RCC 7860 (cell line): Measurements from ENCODE around the gene LZTR1.
"Not testable (repeated sequence)": the region's sequence is repeated elsewhere in the genome, so short reads cannot be mapped to it uniquely, and the experiment has no call there.

Experiments used
- DNase-seq: peaks from one replicate; pipeline ENCODE4 v3.0.0-alpha.2; 2015; ENCODE audit warnings: low spot score
- FAIRE-seq: peaks from 2 replicates; lab custom pipeline; 2012; peaks lifted over from hg19 to GRCh38; lab: Jason Lieb, UNC

Gene LZTR1

DNA sequence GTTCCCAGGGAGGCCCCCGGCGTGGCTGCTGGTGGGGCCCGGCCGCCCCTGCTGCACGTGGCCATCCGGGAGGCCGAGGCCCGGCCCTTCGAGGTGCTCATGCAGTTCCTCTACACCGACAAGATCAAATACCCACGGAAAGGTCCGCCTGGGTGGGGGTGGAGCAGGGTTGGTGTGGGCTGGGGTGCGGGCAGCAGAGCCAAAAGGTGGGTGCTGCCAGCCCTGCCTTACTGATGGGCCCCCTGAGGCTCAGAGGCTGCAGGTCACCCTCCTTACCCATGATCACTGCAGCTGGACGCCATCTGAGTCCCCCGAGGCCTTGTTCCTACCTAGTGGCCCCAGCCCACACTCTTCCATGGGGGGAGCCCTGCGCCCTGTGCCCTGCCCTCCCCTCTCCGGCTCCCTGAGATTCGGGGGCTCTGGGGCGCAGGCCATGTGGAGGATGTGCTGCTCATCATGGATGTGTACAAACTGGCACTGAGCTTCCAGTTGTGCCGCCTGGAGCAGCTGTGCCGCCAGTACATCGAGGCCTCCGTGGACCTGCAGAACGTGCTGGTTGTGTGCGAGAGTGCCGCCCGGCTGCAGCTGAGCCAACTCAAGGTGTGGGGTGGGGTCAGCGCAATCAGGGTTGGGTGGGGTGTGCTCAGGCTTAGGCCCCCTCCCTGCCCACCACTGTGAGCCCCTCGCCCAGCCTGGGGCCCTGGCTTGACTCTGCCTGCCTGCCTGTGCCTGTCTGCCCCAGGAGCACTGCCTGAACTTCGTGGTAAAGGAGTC lies 12.2 kb downstream of the LZTR1 start:
- FAIRE-seq (no peak), DNase-seq (no peak)

DNA sequence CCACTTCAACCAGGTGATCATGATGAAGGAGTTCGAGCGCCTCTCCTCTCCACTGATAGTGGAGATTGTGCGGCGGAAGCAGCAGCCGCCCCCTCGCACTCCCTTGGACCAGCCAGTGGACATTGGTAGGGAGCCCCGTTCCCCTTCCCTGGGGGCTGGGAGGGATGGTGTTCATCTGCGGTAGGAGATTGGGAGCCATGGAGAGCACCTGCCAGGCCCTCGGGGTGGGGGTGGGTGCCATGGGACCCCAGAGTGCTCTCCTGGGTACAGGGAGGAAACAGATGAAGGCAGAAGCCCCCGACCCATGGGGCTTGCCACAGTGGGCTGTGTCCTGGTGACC lies 12.8 kb downstream of the LZTR1 start:
- FAIRE-seq (no peak), DNase-seq (no peak)

DNA sequence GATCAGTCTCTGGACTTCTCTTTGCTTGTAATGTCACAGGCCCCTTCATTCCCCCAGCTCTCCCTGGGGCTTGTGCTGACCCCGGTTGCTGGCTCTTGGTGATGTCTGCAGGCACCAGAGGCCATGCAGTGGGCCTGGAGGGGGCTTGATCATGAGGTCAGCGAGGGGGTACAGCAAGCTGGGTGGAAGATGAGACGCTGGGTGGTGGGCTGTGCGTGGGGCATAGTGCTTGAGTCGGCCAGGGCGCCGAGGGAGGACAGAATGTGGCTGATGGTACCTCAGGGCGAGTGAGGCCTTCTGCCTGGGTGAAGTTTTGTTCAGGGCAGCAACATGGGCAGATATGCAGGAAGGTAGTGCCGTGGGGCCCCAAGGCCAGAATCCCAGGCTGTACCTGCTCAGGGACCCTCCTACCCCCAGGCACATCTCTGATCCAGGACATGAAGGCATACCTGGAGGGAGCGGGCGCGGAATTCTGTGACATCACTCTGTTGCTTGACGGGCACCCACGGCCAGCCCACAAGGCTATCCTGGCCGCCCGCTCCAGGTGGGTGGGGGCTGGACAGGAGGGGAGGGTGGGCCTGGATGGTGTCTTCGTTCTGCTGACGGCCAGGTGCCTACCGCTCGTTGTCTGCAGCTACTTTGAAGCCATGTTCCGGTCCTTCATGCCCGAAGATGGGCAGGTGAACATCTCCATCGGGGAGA lies 13.4 kb downstream of the LZTR1 start:
- no peak for FAIRE-seq
- DNase-seq = no peak

DNA sequence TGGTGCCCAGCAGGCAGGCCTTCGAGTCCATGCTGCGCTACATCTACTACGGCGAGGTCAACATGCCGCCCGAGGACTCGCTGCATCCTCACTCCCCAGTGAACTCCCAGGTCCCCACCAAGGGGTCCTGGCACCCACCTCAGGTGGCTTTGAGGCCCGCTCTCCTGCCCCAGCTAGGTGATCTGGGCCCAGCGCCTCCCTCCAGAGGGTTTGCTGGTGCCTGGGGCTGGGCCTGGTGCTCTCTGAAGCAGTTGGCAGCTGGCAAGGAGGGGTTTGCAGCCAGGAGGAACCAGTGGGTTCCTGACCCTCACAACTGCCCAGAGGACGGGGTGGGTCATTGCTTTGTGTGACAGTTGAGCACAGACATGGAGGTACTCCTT lies 13.9 kb downstream of the LZTR1 start:
- no peak for DNase-seq
- FAIRE-seq = no peak

DNA sequence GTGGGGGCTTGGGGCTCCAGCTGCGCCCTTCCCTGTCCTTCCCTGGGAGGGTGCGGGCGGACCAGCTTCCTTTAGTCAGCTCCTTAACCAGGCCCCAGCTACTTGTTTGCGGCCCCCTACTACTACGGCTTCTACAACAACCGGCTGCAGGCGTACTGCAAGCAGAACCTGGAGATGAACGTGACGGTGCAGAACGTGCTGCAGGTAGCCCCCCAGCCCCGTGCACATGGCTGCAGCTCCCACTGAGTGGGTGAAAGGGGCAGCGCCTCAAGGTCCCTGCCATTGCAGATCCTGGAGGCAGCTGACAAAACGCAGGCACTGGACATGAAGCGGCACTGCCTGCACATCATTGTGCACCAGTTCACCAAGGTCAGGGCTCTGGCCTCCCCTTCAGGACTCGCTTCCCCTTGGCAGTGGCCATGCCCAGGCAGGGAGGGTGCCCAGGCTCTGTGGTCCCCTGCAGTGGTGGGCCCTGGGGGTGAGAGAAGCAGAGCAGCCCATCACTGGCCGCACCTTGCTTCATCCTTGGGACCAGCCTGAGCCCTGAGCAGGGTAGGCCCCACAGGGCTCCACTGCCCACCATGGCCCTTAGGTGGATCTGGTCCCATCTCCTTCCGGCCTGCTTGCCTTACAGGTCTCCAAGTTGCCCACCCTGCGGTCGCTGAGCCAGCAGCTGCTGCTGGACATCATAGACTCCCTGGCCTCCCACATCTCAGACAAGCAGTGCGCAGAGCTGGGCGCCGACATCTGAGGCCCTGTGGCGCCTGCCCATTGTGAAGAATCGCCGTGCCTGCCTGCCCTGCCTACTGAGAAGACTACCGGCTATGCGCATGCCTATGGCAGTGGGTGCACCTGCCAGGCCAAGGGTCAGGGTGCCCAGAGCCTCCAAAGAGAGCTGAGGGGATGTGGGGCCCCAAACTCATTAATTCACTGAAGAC lies 14.8 kb downstream of the LZTR1 start:
- no peak for FAIRE-seq
- no peak for DNase-seq

DNA sequence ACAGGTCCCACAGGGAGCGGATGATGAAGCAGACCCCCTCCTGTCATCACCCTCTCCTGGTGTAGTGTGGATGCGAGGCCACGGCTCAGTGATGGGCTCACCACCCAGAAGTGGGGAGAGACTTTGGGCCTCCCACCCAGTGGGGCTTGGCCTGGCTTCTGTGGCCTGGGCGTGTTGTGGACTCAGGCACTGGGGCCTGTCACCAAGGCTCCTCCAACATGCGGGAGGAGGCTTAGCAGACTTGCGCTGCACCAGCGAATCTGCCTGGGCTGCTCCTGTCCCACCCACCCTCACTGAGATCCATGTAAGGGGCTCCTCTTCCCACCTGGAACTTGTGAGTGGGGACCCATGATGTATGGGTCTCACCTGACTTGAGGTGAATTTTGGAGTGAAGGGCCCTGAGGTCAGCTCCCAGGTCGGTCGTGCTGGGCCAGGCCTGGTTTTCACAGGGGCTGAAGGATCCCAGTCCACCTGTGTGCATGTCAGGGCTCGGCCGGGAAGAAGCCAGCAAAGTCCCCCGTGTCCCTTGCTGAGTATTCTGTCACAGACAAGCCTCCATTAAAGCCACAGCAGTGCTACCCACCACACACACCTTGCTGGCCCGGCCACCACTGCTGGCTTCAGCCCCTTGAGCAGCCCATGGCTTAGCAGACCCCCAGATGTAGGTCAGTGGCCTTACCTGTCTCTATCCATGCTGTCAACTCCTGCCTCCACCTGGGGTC lies 15.6 kb downstream of the LZTR1 start:
- no peak for DNase-seq
- no peak for FAIRE-seq

DNA sequence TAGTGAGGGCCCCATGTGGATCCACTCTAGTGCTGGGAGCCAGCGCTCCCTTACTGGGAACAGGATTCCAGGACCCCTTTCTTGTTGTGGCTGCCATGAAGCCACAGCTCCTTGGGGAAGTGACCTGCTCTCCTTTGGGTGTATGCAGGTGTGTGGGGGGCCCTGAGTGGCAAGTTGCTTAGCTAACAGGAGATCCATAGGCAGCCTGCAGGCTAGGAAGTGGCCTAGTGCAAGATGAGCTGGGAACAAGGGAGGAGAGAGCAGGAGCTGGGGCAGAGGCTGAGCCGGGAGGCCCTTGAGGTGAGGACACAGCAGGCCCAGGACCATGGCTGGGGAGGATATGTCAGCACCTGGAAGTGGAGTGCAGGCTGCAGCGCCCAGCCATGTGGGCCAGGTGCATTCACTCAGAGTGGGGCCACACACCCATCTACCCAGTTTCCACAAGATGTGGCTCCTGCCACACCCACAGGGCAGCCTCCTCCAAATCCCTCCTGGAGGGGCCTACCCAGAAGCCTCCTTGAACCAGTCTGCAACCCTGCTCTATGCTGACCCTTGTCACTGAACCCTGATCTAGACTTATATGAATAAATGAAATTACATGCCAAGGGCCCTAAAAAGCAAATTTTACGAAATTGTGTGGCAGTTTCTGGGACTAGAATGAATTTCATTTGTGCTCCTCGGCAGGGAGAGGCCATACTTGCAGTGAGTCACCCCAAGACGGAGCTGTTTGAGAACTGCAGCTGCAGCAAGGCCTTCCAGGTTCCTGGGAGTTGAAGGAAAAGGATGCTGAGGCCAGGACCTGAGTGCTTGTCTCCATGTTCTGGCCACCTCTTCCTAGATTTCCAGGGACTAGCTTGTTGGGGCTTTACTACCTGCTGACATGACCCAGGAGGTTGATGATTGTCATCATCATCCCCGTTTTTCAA lies 16.6 kb downstream of the LZTR1 start:
- DNase-seq (no peak), FAIRE-seq (no peak)

DNA sequence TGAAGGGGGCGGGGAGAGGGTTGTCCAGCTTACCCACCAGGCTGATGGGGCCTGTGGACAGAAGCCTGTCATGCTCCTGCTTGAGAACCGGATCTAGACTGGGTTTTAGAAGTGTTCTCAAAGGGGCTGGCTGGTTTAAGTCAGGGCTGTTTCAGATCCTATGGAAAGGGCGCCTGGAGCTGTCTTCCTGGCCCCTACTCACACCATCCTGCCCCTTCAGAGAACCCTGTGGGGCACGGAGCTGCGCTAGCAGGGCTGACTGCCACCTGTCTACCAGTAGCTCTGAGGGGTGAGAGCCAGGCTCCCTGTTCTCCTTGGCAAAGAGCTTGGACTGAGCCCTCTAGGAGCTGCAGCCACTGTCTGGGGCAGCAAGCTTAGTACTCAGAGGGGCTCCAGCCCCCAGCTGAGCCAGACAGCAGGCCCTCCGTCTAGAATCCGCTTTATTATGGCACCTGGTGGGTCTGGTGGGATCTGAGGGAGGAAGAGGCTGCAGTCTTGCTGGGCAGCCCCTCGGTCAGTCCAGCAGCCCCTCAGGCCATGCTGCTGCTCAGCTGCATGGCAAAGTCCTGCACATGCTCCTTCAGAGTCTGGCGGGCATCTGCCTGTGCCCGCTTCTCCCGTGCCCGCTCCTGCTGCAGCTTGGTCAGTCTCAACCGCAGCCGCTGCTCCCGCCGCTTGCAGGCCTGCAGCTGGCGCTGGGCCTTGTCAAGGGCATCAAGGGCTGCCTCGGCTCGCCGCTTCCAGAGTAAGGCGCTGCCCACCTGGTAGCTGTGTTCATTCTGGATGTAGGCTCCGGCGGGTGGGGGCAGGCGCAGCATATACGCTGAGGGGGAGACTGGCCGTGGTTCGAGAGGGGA lies 17.5 kb downstream of the LZTR1 start:
- DNase-seq (no peak), FAIRE-seq (no peak)

DNA sequence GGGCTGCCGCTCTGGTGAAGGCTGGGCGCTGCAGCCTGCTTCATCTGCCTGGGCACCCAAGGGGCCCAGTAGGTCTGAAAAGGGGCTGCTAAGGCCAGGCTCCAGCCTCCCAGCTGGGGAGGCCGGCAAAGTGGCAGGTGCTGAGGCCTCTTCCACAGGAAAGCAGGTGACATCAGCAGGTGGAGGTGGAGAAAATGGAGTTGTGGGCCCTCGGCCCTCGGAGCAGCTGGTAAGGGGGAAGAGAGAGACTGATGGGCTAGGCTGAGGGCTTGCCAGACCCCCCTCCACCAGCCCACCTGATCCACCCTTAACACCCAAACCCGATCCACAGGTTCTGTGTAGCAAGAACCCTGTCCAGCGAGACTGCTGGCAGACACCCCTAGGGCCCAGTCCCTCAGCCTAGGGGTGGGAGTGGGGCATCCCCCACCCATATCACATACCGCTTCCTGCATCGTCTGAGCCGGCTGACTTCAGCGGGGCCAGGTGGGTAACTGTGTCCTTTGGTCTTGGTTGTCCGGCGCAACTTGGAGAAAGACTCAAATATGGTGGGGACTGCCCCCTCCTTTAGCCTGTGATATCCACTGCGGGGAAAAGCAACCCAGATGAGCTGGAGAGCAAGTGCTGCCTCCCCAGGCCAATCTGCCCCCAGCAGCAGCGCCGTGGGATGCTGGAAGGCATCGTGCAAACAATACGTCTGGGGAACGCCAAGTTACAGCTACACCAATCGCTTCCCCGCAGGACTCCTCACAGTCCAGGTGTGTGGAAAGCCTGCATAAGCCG lies 18.3 kb downstream of the LZTR1 start:
- FAIRE-seq = no peak
- DNase-seq = no peak

DNA sequence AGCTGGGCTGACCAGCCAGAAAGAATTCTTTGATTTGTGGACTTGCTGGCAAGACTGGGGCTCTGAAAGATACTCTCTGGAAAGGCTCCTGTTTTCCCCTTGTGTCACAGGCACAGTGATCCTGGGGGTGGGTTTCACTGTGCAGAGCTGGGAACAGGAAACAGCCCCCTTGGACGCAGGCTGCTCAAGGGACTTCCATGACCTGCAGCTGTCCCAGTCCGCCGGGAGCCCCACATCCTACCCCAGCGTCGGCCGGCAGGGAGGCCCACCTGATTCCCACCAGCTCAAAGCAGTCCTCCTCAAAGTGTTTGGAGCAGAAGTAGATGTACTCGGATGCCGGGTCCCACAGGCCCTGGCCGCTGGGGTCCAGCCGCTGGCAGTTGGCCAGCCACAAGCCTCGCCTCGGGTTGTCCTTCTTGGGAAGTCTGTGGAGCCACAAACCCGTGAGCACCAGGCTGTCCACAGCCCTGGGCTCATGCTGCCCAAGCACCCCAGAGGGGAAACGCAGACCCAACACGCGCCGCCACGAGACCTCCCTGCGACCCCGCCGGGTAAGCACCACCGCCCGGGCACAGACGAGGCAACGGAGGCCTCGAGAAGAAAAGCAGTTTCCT lies 19.0 kb downstream of the LZTR1 start:
- DNase-seq = no peak
- FAIRE-seq = no peak

DNA sequence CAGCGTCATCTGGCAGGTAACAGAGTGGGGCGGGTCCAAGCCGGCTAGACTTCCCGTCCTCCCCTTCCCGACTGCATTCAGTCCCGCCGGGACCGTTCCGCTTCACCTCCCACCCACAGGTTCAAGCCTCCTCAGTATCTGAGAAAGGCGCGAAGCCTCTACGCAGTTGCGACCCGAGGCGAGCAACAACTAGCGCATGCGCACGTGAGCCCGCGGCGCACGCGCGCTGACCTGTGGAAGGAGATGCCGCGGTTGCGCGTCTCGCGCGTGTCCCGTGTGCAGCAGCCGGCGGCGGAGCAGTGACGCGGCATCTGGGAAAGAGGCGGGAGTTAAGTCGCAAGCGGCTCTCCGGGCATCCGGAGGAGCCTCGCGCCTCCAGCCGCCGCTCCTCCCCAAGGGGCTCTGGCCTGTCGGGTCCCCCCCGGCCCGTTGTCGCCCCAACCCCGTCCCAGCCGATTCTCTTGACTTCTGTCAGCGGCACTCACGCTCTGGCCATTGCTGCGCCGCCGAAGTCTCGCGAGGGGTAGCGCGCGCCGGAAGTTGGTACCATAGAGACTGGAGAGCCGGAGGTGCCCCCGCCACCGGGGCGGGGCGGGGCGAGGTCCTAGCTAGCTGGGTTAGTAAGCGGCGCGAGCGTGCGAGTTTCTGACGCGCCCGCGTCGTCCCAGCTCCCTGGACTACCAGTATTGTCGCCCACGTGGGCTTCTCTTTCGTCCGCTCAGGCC lies 19.7 kb downstream of the LZTR1 start, which contains the start of gene THAP7:
Gene THAP7, minus strand, starts transcription at position 518 of the 725 bp plus-strand sequence. Its CDS starts 207 bp downstream, at position 311.
- DNase-seq (peak; percentile 89), FAIRE-seq (peak; percentile 58)

DNA sequence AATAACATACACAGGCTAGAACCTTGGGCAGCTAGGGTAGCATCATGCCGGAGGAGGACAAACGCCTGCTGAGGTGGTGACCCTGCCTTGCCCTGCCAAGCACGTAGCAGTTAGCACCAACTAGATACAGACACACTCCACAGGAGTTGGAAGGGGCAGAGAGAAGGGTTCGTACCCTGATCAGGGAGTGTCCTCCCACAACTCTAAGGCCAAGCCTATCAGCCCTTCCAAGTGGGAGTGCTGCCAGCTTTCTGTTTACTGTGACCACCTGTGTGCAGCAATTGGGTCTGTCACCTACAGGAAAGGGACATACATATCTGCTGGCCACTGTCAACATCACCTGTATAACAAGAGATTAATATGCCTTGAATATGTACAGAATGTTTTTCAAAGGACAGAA lies 21.7 kb downstream of the LZTR1 start:
- FAIRE-seq (no peak), DNase-seq (no peak)

DNA sequence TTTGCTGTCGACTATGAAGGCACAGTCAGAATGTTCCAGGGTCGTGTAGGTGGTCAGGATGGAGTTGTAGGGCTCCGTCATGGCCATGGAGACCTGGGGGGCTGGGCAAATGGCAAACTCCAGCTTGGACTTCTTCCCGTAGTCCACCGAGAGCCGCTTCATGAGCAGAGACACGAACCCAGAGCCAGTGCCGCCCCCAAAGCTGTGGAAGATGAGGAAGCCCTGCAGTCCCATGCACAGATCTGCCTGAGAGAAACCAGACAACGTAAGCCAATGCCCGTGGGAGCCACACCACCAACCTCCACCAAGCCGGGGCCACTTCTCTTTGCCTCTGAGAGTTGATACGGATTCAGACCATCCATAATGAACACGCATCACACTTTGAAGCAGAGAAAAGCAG lies 27.1 kb downstream of the LZTR1 start:
- not testable (repeated sequence) for FAIRE-seq, DNase-seq

DNA sequence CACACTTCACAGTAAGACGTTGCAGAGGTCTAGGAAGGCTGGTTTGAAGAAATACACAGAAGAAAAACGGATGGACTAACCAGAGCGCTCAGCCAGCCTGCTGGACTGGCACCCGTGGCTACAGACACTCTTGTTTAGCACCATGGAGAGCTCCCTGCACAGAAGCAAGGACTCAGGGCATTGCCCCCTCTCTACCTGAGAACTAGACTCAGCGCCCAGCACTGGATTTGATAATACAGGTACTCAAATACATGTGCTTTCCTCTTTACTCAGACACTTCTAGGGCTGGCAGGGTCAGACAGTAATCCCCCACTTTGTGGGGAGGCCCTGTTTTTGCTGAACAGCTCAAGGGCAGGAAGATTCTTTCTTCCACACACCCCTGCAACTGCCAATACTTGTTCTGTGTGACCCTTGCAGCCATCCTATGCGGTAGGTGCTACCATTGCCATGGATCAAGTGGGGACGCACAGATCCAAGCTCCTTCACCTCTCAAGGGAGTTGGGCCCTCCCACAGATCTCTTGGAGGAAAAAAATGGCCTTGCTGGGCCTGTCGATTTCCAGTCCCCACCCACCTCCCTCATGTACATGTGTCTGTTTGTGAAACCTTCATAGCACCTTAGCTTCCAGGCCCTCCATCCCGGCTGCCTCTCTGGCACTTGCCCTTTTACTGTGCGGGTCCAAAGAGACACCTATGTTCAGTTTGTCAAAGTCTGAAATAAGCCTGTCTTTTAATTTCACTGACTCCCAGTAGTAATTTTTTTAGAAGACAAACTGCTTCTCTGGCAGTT lies 27.7 kb downstream of the LZTR1 start:
- DNase-seq (no peak), FAIRE-seq (no peak)

DNA sequence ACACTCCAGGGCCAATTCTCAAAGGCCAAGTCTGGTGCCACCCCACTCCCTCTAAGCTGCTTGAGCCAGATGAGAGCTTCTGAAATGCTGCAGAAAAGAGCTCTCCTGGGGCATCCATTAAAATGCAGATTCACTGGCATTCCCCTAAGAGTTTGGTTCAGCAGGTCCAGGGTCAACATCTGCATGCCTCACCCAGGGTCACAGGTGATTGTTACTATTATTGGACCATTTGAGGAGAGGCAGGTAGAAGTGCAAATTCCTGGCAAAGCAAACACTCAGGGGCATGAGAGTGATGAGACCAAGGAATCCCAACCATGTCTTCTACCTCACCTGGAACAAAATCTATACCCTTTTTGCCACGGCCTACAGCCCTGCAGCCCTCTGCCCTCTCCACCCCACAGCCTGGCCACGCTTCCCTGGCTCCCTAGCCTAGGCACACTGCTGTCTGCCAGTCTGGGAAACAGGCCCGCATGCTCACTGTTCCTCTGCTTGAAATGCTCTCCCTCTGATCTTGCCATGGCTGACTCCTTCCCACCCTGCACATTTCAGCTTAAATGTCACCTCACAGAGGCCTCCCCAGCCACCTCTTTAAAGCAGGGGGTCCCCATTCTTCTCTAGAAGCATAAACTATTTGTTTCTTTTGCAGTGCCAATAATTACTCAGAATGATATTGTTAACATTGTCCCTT lies 28.5 kb downstream of the LZTR1 start:
- FAIRE-seq (no peak), DNase-seq (no peak)
